ENCODE measurements around the gene GTF2A1.

GTF2A1 gene

DNA sequence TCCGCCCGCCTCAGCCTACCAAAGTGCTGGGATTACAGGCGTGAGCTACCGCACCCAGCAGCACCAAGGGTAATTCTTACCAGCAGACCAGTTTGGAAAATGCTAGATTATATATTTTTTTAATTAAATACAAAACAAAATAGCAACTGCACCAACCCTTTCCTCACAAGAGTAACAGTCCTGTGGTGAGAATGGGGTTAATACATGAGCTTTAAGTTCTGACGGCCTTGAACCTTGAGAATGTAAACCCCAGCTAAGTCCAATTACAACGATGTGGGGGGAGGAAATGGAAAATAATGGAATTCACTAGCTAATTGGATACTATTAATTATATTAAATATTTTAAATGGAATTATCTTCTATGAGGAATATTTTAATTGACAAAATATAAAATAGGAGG lies 82.3 kb downstream of the GTF2A1 start:
- H3K36me3 ChIP-seq (replicated peaks; ENCODE audit: insufficient read depth, low read length) = no peaks in the 10 kb centered on the region
- no peak overlapping the region for H3K27ac ChIP-seq (ENCODE audit: low read length)
- no peak overlapping the region for H2AFZ ChIP-seq (ENCODE audit: low read length)
- H3K9me2 ChIP-seq (replicated peaks; ENCODE audit: insufficient read depth, low read length) = no peaks in the 10 kb centered on the region
- H3K27me3 ChIP-seq (replicated peaks; ENCODE audit: insufficient read depth, low read length) = no peaks in the 10 kb centered on the region
- TF ChIP-seq, protein P1, sequence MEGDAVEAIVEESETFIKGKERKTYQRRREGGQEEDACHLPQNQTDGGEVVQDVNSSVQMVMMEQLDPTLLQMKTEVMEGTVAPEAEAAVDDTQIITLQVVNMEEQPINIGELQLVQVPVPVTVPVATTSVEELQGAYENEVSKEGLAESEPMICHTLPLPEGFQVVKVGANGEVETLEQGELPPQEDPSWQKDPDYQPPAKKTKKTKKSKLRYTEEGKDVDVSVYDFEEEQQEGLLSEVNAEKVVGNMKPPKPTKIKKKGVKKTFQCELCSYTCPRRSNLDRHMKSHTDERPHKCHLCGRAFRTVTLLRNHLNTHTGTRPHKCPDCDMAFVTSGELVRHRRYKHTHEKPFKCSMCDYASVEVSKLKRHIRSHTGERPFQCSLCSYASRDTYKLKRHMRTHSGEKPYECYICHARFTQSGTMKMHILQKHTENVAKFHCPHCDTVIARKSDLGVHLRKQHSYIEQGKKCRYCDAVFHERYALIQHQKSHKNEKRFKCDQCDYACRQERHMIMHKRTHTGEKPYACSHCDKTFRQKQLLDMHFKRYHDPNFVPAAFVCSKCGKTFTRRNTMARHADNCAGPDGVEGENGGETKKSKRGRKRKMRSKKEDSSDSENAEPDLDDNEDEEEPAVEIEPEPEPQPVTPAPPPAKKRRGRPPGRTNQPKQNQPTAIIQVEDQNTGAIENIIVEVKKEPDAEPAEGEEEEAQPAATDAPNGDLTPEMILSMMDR (IDR thresholded peaks at IDR 0.05; ENCODE audit: low read length) = no peak
- TF ChIP-seq EZH2phosphoT487 (IDR thresholded peaks at IDR 0.05; ENCODE audit: low read length) (no peak), EZH2 (optimal IDR thresholded peaks at IDR 0.05; ENCODE audit: low read depth, low read length) (no peak)
- no peaks in the 10 kb centered on the region for H4K20me1 ChIP-seq (ENCODE audit: insufficient read depth, low read length)
- H3K79me2 ChIP-seq (ENCODE audit: low read length) = no peaks in the 10 kb centered on the region
- H3F3A ChIP-seq (ENCODE audit: insufficient read depth, low read length) = no peaks in the 10 kb centered on the region
- no peak overlapping the region for H3K9ac ChIP-seq (ENCODE audit: low read length)
- no peak for DNase-seq
- H3K4me2 ChIP-seq (ENCODE audit: low read depth, low read length) = no peak overlapping the region
- no peaks in the 10 kb centered on the region for H3K9me3 ChIP-seq (replicated peaks; ENCODE audit: insufficient read depth, low read length)
- no peaks in the 10 kb centered on the region for H3K4me1 ChIP-seq (ENCODE audit: low read length)
- no peak overlapping the region for H3K4me3 ChIP-seq (ENCODE audit: low read length)

DNA sequence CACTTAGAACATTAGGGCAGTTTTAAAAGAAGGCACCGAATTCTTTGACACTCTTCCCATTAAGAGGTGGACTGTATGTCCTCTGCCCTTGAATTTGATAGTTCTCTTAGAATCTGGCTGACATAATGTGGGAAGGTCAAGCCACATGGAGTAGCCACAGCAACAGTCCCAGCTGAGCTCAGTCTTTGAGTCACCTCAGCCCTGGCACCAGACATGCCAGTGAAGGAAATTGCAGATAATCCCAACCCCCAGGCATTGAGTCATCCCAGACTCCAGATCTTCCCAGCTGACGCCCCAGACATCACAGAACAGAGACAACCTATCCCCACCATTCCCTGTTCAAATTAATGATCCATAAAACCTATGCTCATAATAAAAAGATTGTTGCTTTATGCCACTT lies 83.4 kb downstream of the GTF2A1 start:
- no peaks in the 10 kb centered on the region for H3K27me3 ChIP-seq (replicated peaks; ENCODE audit: insufficient read depth, low read length)
- no peak overlapping the region for H3K9ac ChIP-seq (ENCODE audit: low read length)
- H3K4me2 ChIP-seq (ENCODE audit: low read depth, low read length) = no peak overlapping the region
- H2AFZ ChIP-seq (ENCODE audit: low read length) = no peak overlapping the region
- no peaks in the 10 kb centered on the region for H3K79me2 ChIP-seq (ENCODE audit: low read length)
- DNase-seq = no peak
- no peaks in the 10 kb centered on the region for H3K9me3 ChIP-seq (replicated peaks; ENCODE audit: insufficient read depth, low read length)
- H4K20me1 ChIP-seq (ENCODE audit: insufficient read depth, low read length) = no peaks in the 10 kb centered on the region
- no peak overlapping the region for H3K27ac ChIP-seq (ENCODE audit: low read length)
- no peaks in the 10 kb centered on the region for H3F3A ChIP-seq (ENCODE audit: insufficient read depth, low read length)
- TF ChIP-seq EZH2phosphoT487 (IDR thresholded peaks at IDR 0.05; ENCODE audit: low read length) = no peak
- H3K4me1 ChIP-seq (ENCODE audit: low read length) = no peaks in the 10 kb centered on the region
- H3K9me2 ChIP-seq (replicated peaks; ENCODE audit: insufficient read depth, low read length) = no peaks in the 10 kb centered on the region
- H3K4me3 ChIP-seq (ENCODE audit: low read length) = no peak overlapping the region
- no peaks in the 10 kb centered on the region for H3K36me3 ChIP-seq (replicated peaks; ENCODE audit: insufficient read depth, low read length)

DNA sequence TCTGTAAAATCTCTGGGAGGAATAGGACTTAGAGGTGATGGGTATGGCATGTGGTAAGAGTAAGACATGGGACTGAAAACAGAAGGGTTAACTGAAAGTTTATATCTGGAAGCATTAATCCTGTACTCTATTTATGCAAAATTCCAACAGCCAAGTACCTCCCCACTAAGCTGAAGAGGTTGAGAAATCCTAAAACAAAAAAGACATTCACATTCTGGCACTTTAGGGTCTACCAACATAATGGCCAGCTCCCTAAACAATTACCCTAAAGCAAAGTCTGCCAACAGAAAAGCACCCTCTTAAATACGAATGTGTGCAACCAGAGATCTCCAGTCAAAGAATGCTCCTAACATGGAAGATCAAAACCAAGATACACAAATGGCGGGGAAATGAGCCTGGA lies 87.4 kb downstream of the GTF2A1 start:
- H3K27ac ChIP-seq (ENCODE audit: low read length) = no peak overlapping the region
- H3K27me3 ChIP-seq (replicated peaks; ENCODE audit: insufficient read depth, low read length) = no peaks in the 10 kb centered on the region
- H3K9me2 ChIP-seq (replicated peaks; ENCODE audit: insufficient read depth, low read length) = no peaks in the 10 kb centered on the region
- no peaks in the 10 kb centered on the region for H3K79me2 ChIP-seq (ENCODE audit: low read length)
- TF ChIP-seq EZH2 (optimal IDR thresholded peaks at IDR 0.05; ENCODE audit: low read depth, low read length) = no peak
- TF ChIP-seq, protein P1 (IDR thresholded peaks at IDR 0.05; ENCODE audit: low read length) = no peak
- H2AFZ ChIP-seq (ENCODE audit: low read length) = no peak overlapping the region
- DNase-seq = no peak
- no peak overlapping the region for H3K4me3 ChIP-seq (ENCODE audit: low read length)
- H3K4me1 ChIP-seq (ENCODE audit: low read length) = no peaks in the 10 kb centered on the region
- no peaks in the 10 kb centered on the region for H3K9me3 ChIP-seq (replicated peaks; ENCODE audit: insufficient read depth, low read length)
- no peak overlapping the region for H3K4me2 ChIP-seq (ENCODE audit: low read depth, low read length)
- H3K36me3 ChIP-seq (replicated peaks; ENCODE audit: insufficient read depth, low read length) = no peaks in the 10 kb centered on the region
- no peaks in the 10 kb centered on the region for H3F3A ChIP-seq (ENCODE audit: insufficient read depth, low read length)
- H4K20me1 ChIP-seq (ENCODE audit: insufficient read depth, low read length) = no peaks in the 10 kb centered on the region
- no peak overlapping the region for H3K9ac ChIP-seq (ENCODE audit: low read length)

DNA sequence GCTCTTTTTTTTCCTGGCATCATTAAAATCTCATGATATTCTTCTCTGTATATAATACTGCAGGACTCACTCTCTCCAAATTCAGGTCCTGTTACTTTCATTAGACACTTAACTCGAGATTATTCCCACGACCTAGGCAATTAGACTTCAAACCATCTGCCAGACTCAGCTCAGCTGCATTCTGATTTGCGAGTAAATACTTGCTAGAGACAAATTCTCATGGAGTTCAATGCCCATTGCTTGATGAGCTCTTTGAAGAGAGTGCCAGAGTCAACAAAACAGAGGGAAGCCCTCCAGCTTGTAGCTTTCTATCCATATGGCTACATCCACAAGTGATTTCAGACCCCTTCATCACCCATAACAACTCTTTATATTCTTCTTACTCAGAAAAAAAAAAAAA lies 88.3 kb downstream of the GTF2A1 start:
- H3K27me3 ChIP-seq (replicated peaks; ENCODE audit: insufficient read depth, low read length) = no peaks in the 10 kb centered on the region
- TF ChIP-seq EZH2 (optimal IDR thresholded peaks at IDR 0.05; ENCODE audit: low read depth, low read length) = no peak
- H3K4me2 ChIP-seq (ENCODE audit: low read depth, low read length) = no peak overlapping the region
- H3K9me3 ChIP-seq (replicated peaks; ENCODE audit: insufficient read depth, low read length) = no peaks in the 10 kb centered on the region
- H3K36me3 ChIP-seq (replicated peaks; ENCODE audit: insufficient read depth, low read length) = no peaks in the 10 kb centered on the region
- no peak for DNase-seq
- no peaks in the 10 kb centered on the region for H3F3A ChIP-seq (ENCODE audit: insufficient read depth, low read length)
- no peaks in the 10 kb centered on the region for H3K4me1 ChIP-seq (ENCODE audit: low read length)
- no peaks in the 10 kb centered on the region for H3K79me2 ChIP-seq (ENCODE audit: low read length)
- no peak overlapping the region for H3K9ac ChIP-seq (ENCODE audit: low read length)
- H3K4me3 ChIP-seq (ENCODE audit: low read length) = no peak overlapping the region
- no peak overlapping the region for H3K27ac ChIP-seq (ENCODE audit: low read length)
- no peaks in the 10 kb centered on the region for H3K9me2 ChIP-seq (replicated peaks; ENCODE audit: insufficient read depth, low read length)
- H2AFZ ChIP-seq (ENCODE audit: low read length) = no peak overlapping the region
- no peaks in the 10 kb centered on the region for H4K20me1 ChIP-seq (ENCODE audit: insufficient read depth, low read length)

All from MM.1S (cell line).